Activated naive CD4-positive, alpha-beta T cell treated with anti-CD3 and anti-CD28 coated beads for 36 hours (primary cell): ENCODE measurements around the gene ADSL. TPM values are rescaled to one million over a fixed set of nuclear protein-coding genes. Genes with fewer than 3 reads are reported as not detected.
A peak's percentile ranks its signal among the peaks of the same experiment; 100 is the strongest.
"Not testable (repeated sequence)": the region's sequence is repeated elsewhere in the genome, so short reads cannot be mapped to it uniquely, and the experiment has no call there.

Source experiments
- CTCF ChIA-PET: fragments of 350-600 bp; sonication (Branson Sonifier 250); formaldehyde crosslinking; loops from one replicate; lab custom pipeline; 2021; ENCODE audit warnings: antibody characterized with exemption; lab: Charles Lee
- DNase-seq: peaks from one replicate; pipeline ENCODE4 v3.0.0-alpha.2; 2020
- H3K27ac Mint-ChIP-seq: one replicate; pipeline ENCODE4 v1.8.0; 2021; ENCODE audit warnings: mild to moderate bottlenecking, mixed read lengths
- H3K27me3 Mint-ChIP-seq: one replicate; pipeline ENCODE4 v1.8.0; 2021; ENCODE audit warnings: low read depth, mixed read lengths
- H3K36me3 Mint-ChIP-seq: one replicate; pipeline ENCODE4 v1.8.0; 2021; ENCODE audit warnings: low read depth, mixed read lengths
- H3K4me1 Mint-ChIP-seq: one replicate; pipeline ENCODE4 v1.8.0; 2021; ENCODE audit warnings: low read depth, mixed read lengths
- H3K4me3 Mint-ChIP-seq: one replicate; pipeline ENCODE4 v1.8.0; 2021; ENCODE audit warnings: mild to moderate bottlenecking, moderate library complexity, mixed read lengths
- H3K9me3 Mint-ChIP-seq: one replicate; pipeline ENCODE4 v1.8.0; 2021; ENCODE audit warnings: mixed read lengths
- intact Hi-C: fragments of 100-400 bp; cut with micrococcal nuclease; formaldehyde crosslinking; loops from one replicate; pipeline ENCODE4 v1.15.1; 2023
- total RNA-seq, 2 experiments: library from RNA; stranded (reverse); gene quantifications; one replicate each; pipeline ENCODE4 v1.2.3, GENCODE V29; 2021

Gene ADSL
- total RNA-seq, result 100 to 1,000 TPM; 125 to 129 TPM

DNA sequence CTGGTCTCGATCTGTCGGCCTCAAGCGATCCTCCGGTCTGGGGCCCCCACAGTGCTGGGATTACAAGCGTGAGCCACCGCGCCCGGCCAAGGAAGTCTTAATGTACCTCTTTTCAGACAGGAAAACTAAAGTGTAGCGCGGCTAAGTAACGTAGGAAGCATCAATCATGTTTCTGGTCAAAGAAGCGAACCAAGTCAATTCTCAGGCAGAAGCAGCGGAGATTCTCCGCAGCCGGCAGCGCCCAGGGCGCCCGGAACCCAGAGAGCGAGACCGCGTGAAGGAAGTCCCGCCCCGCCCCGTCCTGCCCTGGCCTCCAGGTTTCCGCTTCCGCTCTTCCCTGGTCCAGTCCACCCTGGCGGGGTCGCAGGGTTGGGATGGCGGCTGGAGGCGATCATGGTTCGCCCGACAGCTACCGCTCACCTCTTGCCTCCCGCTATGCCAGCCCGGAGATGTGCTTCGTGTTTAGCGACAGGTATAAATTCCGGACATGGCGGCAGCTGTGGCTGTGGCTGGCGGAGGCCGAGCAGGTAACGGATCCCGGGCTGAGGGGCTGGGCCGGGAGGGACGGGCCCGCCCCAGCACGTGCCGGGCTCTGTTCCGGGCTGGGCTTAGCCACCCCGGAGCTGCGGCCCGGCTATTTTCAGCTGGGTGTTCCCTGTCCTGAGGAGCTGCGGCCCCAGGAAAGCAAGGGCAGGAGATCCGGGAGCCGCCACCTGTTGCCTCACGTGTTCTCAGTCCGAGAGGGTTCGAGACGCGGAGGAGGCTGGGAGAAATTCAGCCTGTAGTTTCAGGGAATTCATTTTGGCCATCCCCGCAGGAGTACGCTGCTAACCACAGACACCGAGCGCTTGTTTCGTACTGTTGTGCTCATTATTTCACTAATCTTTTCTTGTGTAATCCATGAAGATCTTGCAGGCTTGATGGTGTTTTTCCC lies at the start of gene ADSL:
Gene ADSL, plus strand, starts transcription at position 316 of the 934 bp plus-strand sequence. Its CDS starts 59 bp downstream, at position 375.
- H3K4me1 Mint-ChIP-seq, result peaks cover 46% of the 10 kb centered on the region
- peak within 1 kb of the TSS; percentile 94 for H3K4me3 Mint-ChIP-seq
- peaks cover 30% of the 10 kb centered on the region for H3K36me3 Mint-ChIP-seq
- CTCF ChIA-PET, result interaction anchor here (0.6 to 2.9 kb wide), 20 partner anchors 13 to 812 kb away, joined by 3 to 10 read pairs (median 4); no protein-coding TSS in a partner anchor
- peak within 1 kb of the TSS; percentile 96 for H3K27ac Mint-ChIP-seq
- peak; percentile 91 for DNase-seq
- H3K27me3 Mint-ChIP-seq, result no peaks in the 10 kb centered on the region
- no peaks in the 10 kb centered on the region for H3K9me3 Mint-ChIP-seq
- intact Hi-C loops, result loop anchor here (1.0 to 5.0 kb wide), 10 partner anchors 21 to 814 kb away; partner anchors contain the start of genes RPS19BP1 and TNRC6B

DNA sequence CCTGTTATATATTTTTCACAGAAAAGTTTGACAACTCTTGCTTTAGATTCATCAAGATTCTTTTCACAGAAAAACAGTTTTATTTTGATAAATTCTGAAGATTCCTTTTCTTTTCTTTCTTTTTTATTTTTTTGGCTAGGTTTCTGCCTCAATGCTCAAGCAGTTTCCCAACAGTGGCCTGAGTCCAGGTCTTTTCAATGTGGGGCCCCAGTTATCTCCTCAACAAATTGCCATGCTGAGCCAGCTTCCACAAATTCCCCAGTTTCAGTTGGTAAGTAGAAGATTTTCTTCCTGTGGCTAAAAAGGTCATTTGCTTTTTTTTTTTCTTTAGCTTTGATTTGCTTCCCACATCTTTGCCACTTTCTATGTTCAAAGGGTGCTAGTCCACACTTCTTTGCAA lies 46.0 kb upstream of the ADSL start:
- no peak overlapping the region for H3K27ac Mint-ChIP-seq

DNA sequence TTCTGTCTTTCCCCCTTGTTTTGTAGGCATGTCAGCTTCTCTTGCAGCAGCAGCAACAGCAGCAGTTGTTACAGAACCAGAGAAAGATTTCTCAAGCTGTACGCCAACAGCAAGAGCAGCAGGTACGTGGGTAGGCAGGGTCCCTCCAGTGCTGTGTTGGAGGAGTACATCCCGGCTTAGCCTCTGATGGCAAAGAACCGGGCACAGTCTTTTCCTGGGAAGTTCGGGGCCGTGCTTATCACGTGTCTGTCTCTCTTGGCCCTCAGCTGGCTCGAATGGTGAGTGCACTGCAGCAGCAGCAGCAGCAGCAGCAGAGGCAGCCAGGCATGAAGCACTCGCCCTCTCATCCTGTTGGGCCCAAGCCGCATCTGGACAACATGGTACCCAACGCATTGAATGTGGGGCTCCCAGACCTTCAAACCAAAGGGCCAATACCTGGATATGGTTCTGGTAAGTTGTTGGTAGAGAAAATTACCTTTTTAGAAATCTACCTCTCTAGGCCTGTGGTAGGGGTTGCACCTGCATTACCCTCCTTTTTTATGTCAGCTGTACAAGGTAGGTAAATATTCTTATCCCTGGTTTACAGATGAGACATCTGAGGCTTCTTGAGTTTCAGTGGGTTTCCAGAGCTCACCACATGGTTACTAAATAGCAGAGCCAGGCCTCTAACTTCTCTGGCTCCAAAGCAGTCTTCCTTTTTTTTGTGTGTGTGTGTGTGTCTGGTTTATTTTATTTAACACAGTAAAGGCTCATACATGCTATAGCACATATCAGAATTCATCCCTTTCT lies 45.2 kb upstream of the ADSL start:
- H3K4me1 Mint-ChIP-seq, result peaks cover 11% of the 10 kb centered on the region
- no peak overlapping the region for H3K4me3 Mint-ChIP-seq
- no peaks in the 10 kb centered on the region for H3K9me3 Mint-ChIP-seq
- no peaks in the 10 kb centered on the region for H3K27me3 Mint-ChIP-seq
- H3K36me3 Mint-ChIP-seq, result peaks cover 20% of the 10 kb centered on the region
- CTCF ChIA-PET, result no interaction called here
- no peak for DNase-seq
- intact Hi-C loops, result no loop called here
- no peak overlapping the region for H3K27ac Mint-ChIP-seq

More for the DNA sequence above, 46.0 kb upstream of the ADSL start:
- H3K9me3 Mint-ChIP-seq, result no peaks in the 10 kb centered on the region
- H3K36me3 Mint-ChIP-seq, result peaks cover 25% of the 10 kb centered on the region
- no peak for DNase-seq
- no peak overlapping the region for H3K4me3 Mint-ChIP-seq
- intact Hi-C loops, result no loop called here
- H3K27me3 Mint-ChIP-seq, result no peaks in the 10 kb centered on the region
- H3K4me1 Mint-ChIP-seq, result peaks cover 13% of the 10 kb centered on the region
- CTCF ChIA-PET, result no interaction called here

DNA sequence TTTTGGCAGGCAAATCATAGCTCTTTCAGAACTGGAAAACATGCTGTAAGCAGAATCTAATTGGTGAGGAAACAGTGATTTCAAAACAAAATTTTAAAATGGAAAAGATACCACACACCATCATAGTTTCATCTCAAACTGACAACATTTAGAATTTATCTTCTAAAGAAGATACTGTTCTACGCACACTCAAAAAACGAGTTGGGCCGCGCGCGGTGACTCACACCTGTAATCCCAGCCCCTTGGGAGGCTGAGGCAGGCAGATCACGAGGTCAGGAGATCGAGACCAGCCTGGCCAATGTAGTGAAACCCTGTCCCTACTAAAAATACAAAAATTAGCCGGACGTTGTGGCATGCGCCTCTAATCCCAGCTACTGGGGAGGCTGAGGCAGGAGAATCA lies 44.2 kb upstream of the ADSL start:
- Mint-ChIP-seq H3K4me1 (peaks cover 11% of the 10 kb centered on the region), H3K27ac (no peak overlapping the region), H3K4me3 (no peak overlapping the region), H3K36me3 (peaks cover 18% of the 10 kb centered on the region), H3K27me3 (no peaks in the 10 kb centered on the region), H3K9me3 (no peaks in the 10 kb centered on the region)
- intact Hi-C loops, result no loop called here
- DNase-seq, result no peak
- CTCF ChIA-PET, result no interaction called here

DNA sequence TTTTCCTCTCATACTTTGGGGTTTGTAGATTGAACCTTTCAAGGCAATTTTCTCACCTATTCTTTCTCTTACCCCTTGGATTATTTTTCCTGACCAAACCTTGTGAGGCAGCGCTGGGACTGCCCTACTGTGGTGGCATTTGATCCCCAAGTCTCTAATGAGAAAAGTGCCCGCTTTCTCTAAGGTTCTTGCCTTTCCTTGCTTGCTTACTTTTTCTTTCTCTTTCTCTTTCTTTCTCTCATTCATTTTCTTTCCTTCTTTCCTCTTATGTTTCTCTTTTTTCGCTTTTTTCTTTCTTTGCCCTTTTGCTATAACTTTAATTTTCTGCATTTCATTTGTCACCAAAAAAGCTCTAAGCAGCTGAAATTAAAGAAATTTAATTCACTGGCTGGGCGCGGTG lies 40.7 kb upstream of the ADSL start:
- CTCF ChIA-PET, result interaction anchor here (0.5 to 0.8 kb wide), 3 partner anchors 42 to 341 kb away, joined by 3 read pairs; no protein-coding TSS in a partner anchor
- Mint-ChIP-seq H3K4me1 (peaks cover 35% of the 10 kb centered on the region), H3K9me3 (no peaks in the 10 kb centered on the region), H3K4me3 (no peak overlapping the region), H3K27ac (no peak overlapping the region), H3K27me3 (no peaks in the 10 kb centered on the region), H3K36me3 (peaks cover 24% of the 10 kb centered on the region)
- DNase-seq, result no peak
- intact Hi-C loops, result no loop called here

DNA sequence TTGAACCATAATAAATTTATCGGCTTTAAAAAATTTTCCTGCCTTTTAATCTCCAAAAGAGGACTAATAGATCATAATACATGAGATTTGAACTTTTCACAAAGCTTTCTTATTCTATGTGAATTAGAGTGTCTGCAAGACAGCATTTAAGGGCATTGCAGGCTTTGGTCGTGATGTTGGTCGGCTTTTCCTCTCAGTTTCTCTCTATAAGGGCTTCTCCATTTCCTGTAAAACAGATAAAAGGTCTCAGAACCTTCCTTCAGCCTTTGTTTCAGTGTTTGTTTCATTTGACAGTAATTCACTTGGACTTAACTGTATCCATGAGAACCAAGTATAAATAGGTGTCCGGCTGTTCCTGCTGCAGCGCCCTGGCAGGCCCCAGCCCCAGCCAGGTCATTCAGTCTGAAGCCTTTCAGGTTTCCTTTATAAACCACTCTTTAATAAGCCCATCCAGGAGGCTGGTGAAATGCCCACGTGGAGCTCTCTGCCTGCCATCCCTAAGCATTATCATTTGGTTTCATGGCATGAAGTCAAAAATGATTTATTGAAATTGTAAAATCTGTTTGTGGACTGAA lies 37.2 kb upstream of the ADSL start:
- CTCF ChIA-PET, result interaction anchor here (0.5 to 2.0 kb wide), 4 partner anchors 9 to 1093 kb away, joined by 3 to 7 read pairs (median 4); partner anchors contain the start of gene ADSL
- DNase-seq, result no peak
- H3K9me3 Mint-ChIP-seq, result no peaks in the 10 kb centered on the region
- H3K27me3 Mint-ChIP-seq, result no peaks in the 10 kb centered on the region
- H3K27ac Mint-ChIP-seq, result peak overlapping the region; percentile 62
- intact Hi-C loops, result no loop called here
- H3K4me1 Mint-ChIP-seq, result peaks cover 32% of the 10 kb centered on the region
- H3K36me3 Mint-ChIP-seq, result peaks cover 28% of the 10 kb centered on the region
- H3K4me3 Mint-ChIP-seq, result no peak overlapping the region

DNA sequence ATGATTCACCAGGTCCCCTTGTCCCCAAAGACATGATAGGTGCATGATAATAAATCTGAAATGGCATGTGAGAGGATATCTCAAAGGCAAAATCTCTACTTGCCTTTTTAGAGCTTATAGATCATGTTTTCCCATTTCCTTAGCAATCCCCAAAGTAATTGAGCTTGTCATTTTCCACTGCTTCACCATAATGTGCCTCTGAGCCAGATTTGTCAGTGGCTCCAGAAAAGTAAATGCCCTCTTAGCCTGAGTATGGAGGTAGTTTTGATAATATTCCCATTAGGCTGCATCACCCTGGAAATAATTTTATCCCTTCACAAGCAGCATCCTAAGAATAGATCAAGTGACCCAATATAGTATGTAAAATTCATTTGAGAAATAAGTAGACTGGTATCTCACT lies 36.7 kb upstream of the ADSL start:
- H3K27ac Mint-ChIP-seq, result peak overlapping the region; percentile 4
- intact Hi-C loops, result no loop called here
- H3K4me1 Mint-ChIP-seq, result peaks cover 32% of the 10 kb centered on the region
- H3K36me3 Mint-ChIP-seq, result peaks cover 30% of the 10 kb centered on the region
- DNase-seq, result no peak
- no peak overlapping the region for H3K4me3 Mint-ChIP-seq
- no peaks in the 10 kb centered on the region for H3K27me3 Mint-ChIP-seq
- no peaks in the 10 kb centered on the region for H3K9me3 Mint-ChIP-seq
- CTCF ChIA-PET, result interaction anchor here (0.5 to 2.0 kb wide), 4 partner anchors 8 to 1094 kb away, joined by 3 to 7 read pairs (median 3); partner anchors contain the start of gene ADSL

DNA sequence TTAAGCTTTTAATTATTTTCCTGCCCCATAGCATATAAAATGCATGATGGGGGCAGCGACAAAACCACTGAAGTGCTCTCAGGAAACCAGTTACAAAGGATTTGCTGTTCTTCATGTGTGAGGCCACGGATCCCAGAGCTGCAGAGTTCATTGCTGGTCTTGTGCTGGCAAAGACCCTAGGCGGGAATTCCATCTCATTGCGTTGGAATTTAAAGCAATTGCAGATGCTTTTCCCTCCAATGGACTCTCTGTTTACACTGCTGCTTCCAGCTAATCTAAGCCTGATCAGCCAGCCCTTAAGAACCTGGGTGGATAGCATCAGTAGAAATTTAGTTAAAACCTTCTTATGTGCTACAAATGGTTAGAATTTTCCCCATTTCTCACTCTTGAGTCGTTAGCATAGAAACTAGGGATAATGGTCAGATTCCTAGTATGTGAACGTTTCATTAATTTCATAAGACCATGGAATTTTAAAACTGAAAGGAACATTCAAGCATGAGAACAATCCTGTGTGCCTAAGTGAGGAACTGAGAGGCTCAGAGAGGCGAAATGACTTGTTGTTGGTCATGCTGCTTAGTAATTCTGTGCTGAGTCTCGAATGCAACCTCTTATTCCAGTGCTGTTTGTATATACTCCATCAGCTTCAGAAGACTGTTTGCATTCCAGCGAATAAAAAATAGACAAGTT lies 36.1 kb upstream of the ADSL start:
- H3K4me3 Mint-ChIP-seq, result no peak overlapping the region
- no peak overlapping the region for H3K27ac Mint-ChIP-seq
- no peaks in the 10 kb centered on the region for H3K27me3 Mint-ChIP-seq
- CTCF ChIA-PET, result interaction anchor here (1.3 to 1.5 kb wide), 2 partner anchors 8 to 38 kb away, joined by 3 read pairs; no protein-coding TSS in a partner anchor
- DNase-seq, result no peak
- intact Hi-C loops, result no loop called here
- H3K36me3 Mint-ChIP-seq, result peaks cover 32% of the 10 kb centered on the region
- H3K9me3 Mint-ChIP-seq, result no peaks in the 10 kb centered on the region
- peaks cover 32% of the 10 kb centered on the region for H3K4me1 Mint-ChIP-seq

DNA sequence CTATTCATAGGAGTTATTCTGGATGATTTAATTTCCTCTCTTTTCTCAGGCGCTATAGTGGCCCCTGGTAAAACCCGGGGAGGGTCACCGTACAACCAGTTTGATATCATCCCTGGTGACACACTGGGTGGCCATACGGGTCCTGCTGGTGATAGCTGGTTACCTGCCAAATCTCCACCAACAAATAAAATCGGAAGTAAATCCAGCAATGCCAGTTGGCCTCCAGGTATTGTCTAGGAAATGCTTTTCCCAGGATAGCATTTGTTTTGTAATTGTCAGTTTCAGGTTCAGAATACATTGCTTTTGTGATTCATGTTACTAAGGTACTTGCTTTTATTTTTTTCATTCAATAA lies 35.6 kb upstream of the ADSL start:
- H3K27ac Mint-ChIP-seq, result no peak overlapping the region
- CTCF ChIA-PET, result interaction anchor here (1.5 kb wide), 1 partner anchor 37 kb away, joined by 3 read pairs; no protein-coding TSS in a partner anchor
- no peak overlapping the region for H3K4me3 Mint-ChIP-seq
- H3K27me3 Mint-ChIP-seq, result no peaks in the 10 kb centered on the region
- H3K4me1 Mint-ChIP-seq, result peaks cover 29% of the 10 kb centered on the region
- H3K36me3 Mint-ChIP-seq, result peaks cover 36% of the 10 kb centered on the region
- no peaks in the 10 kb centered on the region for H3K9me3 Mint-ChIP-seq
- intact Hi-C loops, result no loop called here
- no peak for DNase-seq

DNA sequence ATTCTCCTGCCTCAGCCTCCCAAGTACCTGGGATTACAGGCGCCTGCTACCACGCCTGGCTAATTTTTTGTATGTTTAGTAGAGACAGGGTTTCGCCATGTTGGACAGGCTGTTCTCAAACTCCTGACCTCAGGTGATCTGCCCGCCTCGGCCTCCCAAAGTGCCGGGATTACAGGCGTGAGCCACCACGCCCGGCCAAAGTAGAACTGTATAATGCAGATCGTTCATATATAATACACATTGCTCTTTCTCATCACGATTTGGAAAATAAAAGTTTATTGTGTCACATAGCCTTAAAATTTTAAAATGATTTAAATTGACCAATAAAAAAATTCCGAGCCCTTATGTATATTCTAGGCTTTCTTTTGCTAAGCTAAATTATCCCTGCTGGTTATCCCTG lies 34.7 kb upstream of the ADSL start:
- Mint-ChIP-seq H3K36me3 (peaks cover 43% of the 10 kb centered on the region), H3K4me1 (peaks cover 30% of the 10 kb centered on the region)
- CTCF ChIA-PET, result interaction anchor here (0.6 kb wide), 1 partner anchor 180 kb away, joined by 3 read pairs; no protein-coding TSS in a partner anchor
- intact Hi-C loops, H3K4me3 Mint-ChIP-seq, H3K27me3 Mint-ChIP-seq, H3K27ac Mint-ChIP-seq, DNase-seq, H3K9me3 Mint-ChIP-seq: not testable (repeated sequence)

DNA sequence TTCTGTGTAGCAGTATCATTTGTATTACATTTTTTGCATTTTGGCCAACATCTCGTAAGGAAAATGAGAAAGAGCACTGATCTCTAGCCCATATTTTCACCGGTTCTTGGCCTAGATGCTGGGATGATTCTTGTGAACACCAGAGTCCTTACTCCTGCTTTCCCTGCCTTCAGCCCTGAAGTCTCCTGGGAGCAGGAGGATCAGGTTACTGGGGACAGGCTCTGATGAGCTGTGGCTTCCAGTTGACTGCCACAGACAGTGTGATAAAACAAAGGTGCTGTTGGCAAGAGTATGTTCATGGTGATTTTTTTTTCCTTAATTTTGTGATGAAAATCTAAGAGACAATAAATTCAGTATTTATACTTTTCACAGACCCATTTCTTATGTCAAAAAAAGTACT lies 34.2 kb upstream of the ADSL start:
- no peak overlapping the region for H3K27ac Mint-ChIP-seq
- DNase-seq, result no peak
- no peaks in the 10 kb centered on the region for H3K9me3 Mint-ChIP-seq
- H3K4me1 Mint-ChIP-seq, result peaks cover 32% of the 10 kb centered on the region
- no peaks in the 10 kb centered on the region for H3K27me3 Mint-ChIP-seq
- H3K36me3 Mint-ChIP-seq, result peaks cover 47% of the 10 kb centered on the region
- CTCF ChIA-PET, result interaction anchor here (0.6 kb wide), 1 partner anchor 180 kb away, joined by 3 read pairs; no protein-coding TSS in a partner anchor
- intact Hi-C loops, result no loop called here
- H3K4me3 Mint-ChIP-seq, result no peak overlapping the region
